MM.1S (cell line): ENCODE measurements around the gene MYMK.

Experiments used
- DNase-seq: peaks from one replicate; pipeline ENCODE4 v3.0.0-alpha.2; 2015
- H2AFZ ChIP-seq: fragments of 300-600 bp; sonication (generic); 2 replicates; pipeline ENCODE4 v1.6.0; 2016; ENCODE audit warnings: antibody characterized with exemption, low read length
- H3F3A ChIP-seq: fragments of 300-600 bp; sonication (generic); 2 replicates; pipeline ENCODE4 v1.6.1; 2016; ENCODE audit warnings: mild to moderate bottlenecking, antibody characterized with exemption, low read length, moderate library complexity, mixed read lengths; ENCODE audit not compliant: insufficient read depth
- H3K27ac ChIP-seq: fragments of 300-600 bp; sonication (generic); 2 replicates; pipeline ENCODE4 v1.5.1; 2016; ENCODE audit warnings: mild to moderate bottlenecking, low read length
- H3K27me3 ChIP-seq: fragments of 300-600 bp; sonication (generic); replicated peaks from 2 replicates; pipeline ENCODE4 v1.6.0; 2016; ENCODE audit warnings: low read length; ENCODE audit not compliant: insufficient read depth
- H3K36me3 ChIP-seq: fragments of 300-600 bp; sonication (generic); replicated peaks from 2 replicates; pipeline ENCODE4 v1.6.1; 2016; ENCODE audit warnings: mild to moderate bottlenecking, low read length, mixed read lengths; ENCODE audit not compliant: insufficient read depth
- H3K4me1 ChIP-seq: fragments of 300-600 bp; sonication (generic); 2 replicates; pipeline ENCODE4 v1.6.1; 2016; ENCODE audit warnings: low read length, mixed read lengths
- H3K4me2 ChIP-seq: fragments of 300-600 bp; sonication (generic); 2 replicates; pipeline ENCODE4 v1.6.0; 2016; ENCODE audit warnings: low read depth, low read length
- H3K4me3 ChIP-seq: fragments of 300-600 bp; sonication (generic); 2 replicates; pipeline ENCODE4 v1.5.1; 2016; ENCODE audit warnings: low read length, mixed read lengths
- H3K79me2 ChIP-seq: fragments of 300-600 bp; sonication (generic); 2 replicates; pipeline ENCODE4 v1.6.1; 2016; ENCODE audit warnings: mixed run types, low read length, mixed read lengths
- H3K9ac ChIP-seq: fragments of 300-600 bp; sonication (generic); 2 replicates; pipeline ENCODE4 v1.6.1; 2016; ENCODE audit warnings: low read length, mixed read lengths
- H3K9me2 ChIP-seq: fragments of 300-600 bp; sonication (generic); replicated peaks from 2 replicates; pipeline ENCODE4 v1.6.1; 2016; ENCODE audit warnings: mild to moderate bottlenecking, low read length, mixed read lengths; ENCODE audit not compliant: insufficient read depth
- H3K9me3 ChIP-seq: fragments of 300-600 bp; sonication (generic); replicated peaks from 2 replicates; pipeline ENCODE4 v1.6.1; 2016; ENCODE audit warnings: mild to moderate bottlenecking, low read length, mixed read lengths; ENCODE audit not compliant: insufficient read depth
- H4K20me1 ChIP-seq: fragments of 300-600 bp; sonication (generic); 2 replicates; pipeline ENCODE4 v1.6.1; 2016; ENCODE audit warnings: mild to moderate bottlenecking, low read length, moderate library complexity, mixed read lengths; ENCODE audit not compliant: insufficient read depth
- CTCF ChIP-seq: fragments of 300-600 bp; sonication (generic); IDR thresholded peaks from 2 replicates; pipeline ENCODE4 v1.5.1; 2016; ENCODE audit warnings: antibody characterized with exemption, low read length, mixed read lengths
- EZH2 ChIP-seq: fragments of 300-600 bp; sonication (generic); optimal IDR thresholded peaks from 2 replicates; pipeline ENCODE3; 2017; ENCODE audit warnings: low read depth, mild to moderate bottlenecking, antibody characterized with exemption, low read length, mixed read lengths
- EZH2phosphoT487 ChIP-seq: fragments of 300-600 bp; sonication (generic); IDR thresholded peaks from 2 replicates; pipeline ENCODE4 v1.6.1; 2018; ENCODE audit warnings: antibody characterized with exemption, low read length

The MYMK gene

GRCh38 chr9:133529457-133529856 lies 4.7 kb upstream of the MYMK start:
- Histone ChIP-seq H3K9me2 (no peaks in the 10 kb centered on the region), H3K4me1 (no peaks in the 10 kb centered on the region), H3K9me3 (no peaks in the 10 kb centered on the region), H3K27ac (no peak overlapping the region), H3K4me3 (no peak overlapping the region), H3K27me3 (peaks cover 96% of the 10 kb centered on the region), H2AFZ (no peak overlapping the region), H3F3A (no peaks in the 10 kb centered on the region), H3K79me2 (no peaks in the 10 kb centered on the region), H3K4me2 (no peak overlapping the region), H3K36me3 (no peaks in the 10 kb centered on the region), H3K9ac (no peak overlapping the region), H4K20me1 (no peaks in the 10 kb centered on the region)
- no peak for DNase-seq
- TF ChIP-seq CTCF (no peak), EZH2 (no peak), EZH2phosphoT487 (no peak)

- Histone ChIP-seq H3K27me3 (peaks cover 96% of the 10 kb centered on the region), H3K79me2 (no peaks in the 10 kb centered on the region), H3K36me3 (no peaks in the 10 kb centered on the region), H3K9me3 (no peaks in the 10 kb centered on the region), H4K20me1 (no peaks in the 10 kb centered on the region), H3K4me1 (no peaks in the 10 kb centered on the region), H3F3A (no peaks in the 10 kb centered on the region), H3K9ac (no peak overlapping the region), H3K9me2 (no peaks in the 10 kb centered on the region), H2AFZ (no peak overlapping the region), H3K27ac (no peak overlapping the region), H3K4me3 (no peak overlapping the region), H3K4me2 (no peak overlapping the region)
- TF ChIP-seq EZH2 (no peak), CTCF (no peak), EZH2phosphoT487 (no peak)
- no peak for DNase-seq
These were observed 4.1 kb upstream of the MYMK start for GRCh38 chr9:133528876-133529241.

- no peaks in the 10 kb centered on the region for H3K79me2 ChIP-seq
- no peak overlapping the region for H3K9ac ChIP-seq
- H3K27ac ChIP-seq = no peak overlapping the region
- no peaks in the 10 kb centered on the region for H3F3A ChIP-seq
- no peaks in the 10 kb centered on the region for H3K36me3 ChIP-seq
- no peaks in the 10 kb centered on the region for H3K9me3 ChIP-seq
- H3K4me2 ChIP-seq = no peak overlapping the region
- H3K9me2 ChIP-seq = no peaks in the 10 kb centered on the region
- H3K4me3 ChIP-seq = no peak overlapping the region
- no peaks in the 10 kb centered on the region for H4K20me1 ChIP-seq
- DNase-seq = no peak
- H2AFZ ChIP-seq = no peak overlapping the region
- H3K4me1 ChIP-seq = no peaks in the 10 kb centered on the region
- peaks cover 96% of the 10 kb centered on the region for H3K27me3 ChIP-seq
- TF ChIP-seq CTCF = no peak
- TF ChIP-seq EZH2phosphoT487 = no peak
- TF ChIP-seq EZH2 = no peak
These were observed 3.5 kb upstream of the MYMK start for GRCh38 chr9:133528001-133528875.
